SK-N-SH treated with all-trans-retinoic acid at 6 μM for 48 hours (cell line): Measurements from ENCODE around the gene ARPIN.
"Not testable (repeated sequence)": the region's sequence is repeated elsewhere in the genome, so short reads cannot be mapped to it uniquely, and the experiment has no call there.

Experiments used
- ATAC-seq: fragments of 200-7000 bp; cut with Tn5 transposase; 3 replicates; pipeline ENCODE4 v1.9.1; 2020; ENCODE audit warnings: mild to moderate bottlenecking, moderate library complexity
- ARNTL ChIP-seq: fragments of 450-650 bp; formaldehyde crosslinking; IDR thresholded peaks from 2 replicates; pipeline ENCODE4 v1.5.0; 2020; ENCODE audit warnings: low read depth, mild to moderate bottlenecking, moderate library complexity, borderline replicate concordance
- BACH2 ChIP-seq: fragments of 250-450 bp; sonication (Bioruptor Pico); IDR thresholded peaks from 2 replicates; pipeline ENCODE4 v1.9.0; 2021; ENCODE audit warnings: mild to moderate bottlenecking, borderline replicate concordance
- CREB5 ChIP-seq: fragments of 250-450 bp; sonication (Bioruptor Pico); IDR thresholded peaks from 2 replicates; pipeline ENCODE4 v1.5.1; 2020; ENCODE audit warnings: low read depth, mild to moderate bottlenecking, moderate library complexity
- CSDC2 ChIP-seq: fragments of 250-450 bp; sonication (Bioruptor Pico); IDR thresholded peaks from 2 replicates; pipeline ENCODE4 v1.5.0; 2020; ENCODE audit warnings: mild to moderate bottlenecking, moderate library complexity
- ESRRG ChIP-seq: fragments of 250-450 bp; sonication (Bioruptor Pico); IDR thresholded peaks from 2 replicates; pipeline ENCODE4 v1.6.1; 2021; ENCODE audit warnings: mild to moderate bottlenecking
- ISL1 ChIP-seq: fragments of 250-450 bp; sonication (Bioruptor Pico); IDR thresholded peaks from 2 replicates; pipeline ENCODE4 v2.1.2; 2022; ENCODE audit warnings: mild to moderate bottlenecking, moderate library complexity
- PATZ1 ChIP-seq: fragments of 250-450 bp; sonication (Bioruptor Pico); IDR thresholded peaks from 2 replicates; pipeline ENCODE4 v1.8.0; 2020; ENCODE audit warnings: mild to moderate bottlenecking, moderate library complexity, borderline replicate concordance
- POU6F1 ChIP-seq: fragments of 250-450 bp; sonication (Bioruptor Pico); IDR thresholded peaks from 2 replicates; pipeline ENCODE4 v1.8.0; 2021; ENCODE audit warnings: low read depth, mild to moderate bottlenecking, moderate library complexity, borderline replicate concordance
- PPARA ChIP-seq: fragments of 250-450 bp; sonication (Bioruptor Pico); IDR thresholded peaks from 2 replicates; pipeline ENCODE4 v1.5.0; 2020; ENCODE audit warnings: mild to moderate bottlenecking, borderline replicate concordance
- SNAI2 ChIP-seq: fragments of 250-450 bp; sonication (Bioruptor Pico); IDR thresholded peaks from 2 replicates; pipeline ENCODE4 v1.5.0; 2020; ENCODE audit warnings: mild to moderate bottlenecking, moderate library complexity
- TCF4 ChIP-seq: fragments of 250-450 bp; sonication (Bioruptor Pico); IDR thresholded peaks from 2 replicates; pipeline ENCODE4 v1.8.0; 2021; ENCODE audit warnings: mild to moderate bottlenecking, moderate library complexity, borderline replicate concordance
- TOX ChIP-seq: fragments of 250-450 bp; sonication (Bioruptor Pico); IDR thresholded peaks from 2 replicates; pipeline ENCODE4 v1.8.0; 2021; ENCODE audit warnings: mild to moderate bottlenecking, moderate library complexity, borderline replicate concordance
- TSHZ2 ChIP-seq: fragments of 250-450 bp; sonication (Bioruptor Pico); IDR thresholded peaks from 2 replicates; pipeline ENCODE4 v1.5.0; 2020; ENCODE audit warnings: mild to moderate bottlenecking, moderate library complexity
- ZC3H10 ChIP-seq: fragments of 250-450 bp; sonication (Bioruptor Pico); IDR thresholded peaks from 2 replicates; pipeline ENCODE4 v1.5.1; 2021; ENCODE audit warnings: mild to moderate bottlenecking, moderate library complexity
- ZFP3 ChIP-seq: fragments of 250-450 bp; sonication (Bioruptor Pico); IDR thresholded peaks from 2 replicates; pipeline ENCODE4 v1.5.0; 2020; ENCODE audit warnings: mild to moderate bottlenecking, moderate library complexity
- ZFP30 ChIP-seq: fragments of 450-650 bp; formaldehyde crosslinking; IDR thresholded peaks from 2 replicates; pipeline ENCODE4 v1.5.0; 2022; ENCODE audit warnings: mild to moderate bottlenecking, moderate library complexity
- ZNF565 ChIP-seq: fragments of 450-650 bp; formaldehyde crosslinking; conservative IDR thresholded peaks from 2 replicates; pipeline ENCODE4 v1.5.0; 2020; ENCODE audit warnings: low read depth, mild to moderate bottlenecking, moderate library complexity
- ZNF70 ChIP-seq: fragments of 450-650 bp; formaldehyde crosslinking; IDR thresholded peaks from 2 replicates; pipeline ENCODE4 v1.5.0; 2020; ENCODE audit warnings: mild to moderate bottlenecking, moderate library complexity
- ZNF8 ChIP-seq: fragments of 450-650 bp; formaldehyde crosslinking; IDR thresholded peaks from 2 replicates; pipeline ENCODE4 v1.5.0; 2020; ENCODE audit warnings: mild to moderate bottlenecking, moderate library complexity

ARPIN gene

GRCh38 chr15:89947385-89947784 is 34.6 kb upstream of the ARPIN start:
- ATAC-seq, result no peak
- TF ChIP-seq SNAI2 (CRISPR knock-in tag) (no peak), ARNTL (CRISPR knock-in tag) (no peak), ESRRG (CRISPR knock-in tag) (no peak), POU6F1 (no peak), ZNF8 (CRISPR knock-in tag) (no peak), ISL1 (CRISPR knock-in tag) (no peak), ZFP30 (no peak), PPARA (CRISPR knock-in tag) (no peak), PATZ1 (CRISPR knock-in tag) (no peak), ZNF70 (CRISPR knock-in tag) (no peak), CREB5 (no peak)
- TF ChIP-seq, all 23 proteins: peak for 0

- TF ChIP-seq ZFP3 (CRISPR knock-in tag), result no peak
- TF ChIP-seq CSDC2 (CRISPR knock-in tag), result no peak
- TF ChIP-seq, all 23 proteins: peak for 0
- no peak for ATAC-seq
These were observed 34.0 kb upstream of the ARPIN start for GRCh38 chr15:89946681-89947299.

- ATAC-seq, result not testable (repeated sequence)
These were observed 31.0 kb upstream of the ARPIN start for GRCh38 chr15:89943721-89944120.

- TF ChIP-seq TOX, result no peak
- TF ChIP-seq PPARA (CRISPR knock-in tag), result no peak
- no peak for TF ChIP-seq TCF4
- TF ChIP-seq ESRRG (CRISPR knock-in tag), result no peak
- TF ChIP-seq TSHZ2 (CRISPR knock-in tag), result no peak
- TF ChIP-seq ZNF8 (CRISPR knock-in tag), result no peak
- no peak for TF ChIP-seq BACH2
- TF ChIP-seq ZNF565, result no peak
- TF ChIP-seq ZFP3 (CRISPR knock-in tag), result no peak
- TF ChIP-seq ZC3H10, result no peak
- no peak for TF ChIP-seq ZFP30
- no peak for ATAC-seq
These were observed 27.2 kb upstream of the ARPIN start for GRCh38 chr15:89939910-89940309.

GRCh38 chr15:89939377-89939776 is 26.6 kb upstream of the ARPIN start:
- ATAC-seq, result not testable (repeated sequence)
